K562 (cell line): ENCODE measurements around the gene CNP. TPM values are rescaled to one million over a fixed set of nuclear protein-coding genes. Genes with fewer than 3 reads are reported as not detected.

ENCODE experiments used
- DACH1 ChIP-seq: fragments of 450-650 bp; IDR thresholded peaks from 2 replicates; pipeline ENCODE4 v1.6.1; 2018; ENCODE audit not compliant: partially characterized antibody
- EWSR1 ChIP-seq: fragments of 450-650 bp; IDR thresholded peaks from 2 replicates; pipeline ENCODE4 v1.6.1; 2018; ENCODE audit warnings: borderline replicate concordance, mild to moderate bottlenecking, low read depth, moderate library complexity; ENCODE audit not compliant: partially characterized antibody
- HDAC3 ChIP-seq: fragments of 450-650 bp; IDR thresholded peaks from 2 replicates; pipeline ENCODE4 v1.6.1; 2018; ENCODE audit warnings: borderline replicate concordance, mild to moderate bottlenecking, moderate library complexity; ENCODE audit not compliant: partially characterized antibody
- PTBP1 ChIP-seq: fragments of 200-400 bp; formaldehyde crosslinking; IDR thresholded peaks from 2 replicates; pipeline ENCODE4 v1.6.1; 2017; ENCODE audit warnings: low read depth, low read length
- RBFOX2 ChIP-seq: fragments of 200-400 bp; formaldehyde crosslinking; IDR thresholded peaks from 2 replicates; pipeline ENCODE4 v1.6.1; 2017; ENCODE audit warnings: low read depth, mild to moderate bottlenecking, low read length, moderate library complexity
- SIN3A ChIP-seq, 2 experiments: fragments of 150-350 bp in 1 of 2; IDR thresholded peaks; 2 replicates each; pipeline ENCODE4 v1.6.1; 2011 to 2016; ENCODE audit warnings: borderline replicate concordance in 2 of 2, low read depth in 2 of 2, low read length in 2 of 2, mild to moderate bottlenecking in 2 of 2, moderate library complexity in 2 of 2; ENCODE audit not compliant: control insufficient read depth in 1 of 2
- SRF ChIP-seq, 2 experiments: fragments of 250-450, 450-650 bp in 1 of 2; sonication (Bioruptor Pico) in 1 of 2; sonication (generic) in 1 of 2; formaldehyde crosslinking; IDR thresholded peaks; 2 replicates each; pipeline versions ENCODE4 v1.5.0 to v1.5.1; 2020 to 2022; ENCODE audit warnings: mild to moderate bottlenecking in 1 of 2, missing genetic modification reagents in 1 of 2
- TBP ChIP-seq: optimal IDR thresholded peaks from 2 replicates; pipeline ENCODE3; 2011; ENCODE audit warnings: low read depth, low read length, improper control_type of control experiment
- ZBTB40 ChIP-seq, 2 experiments: fragments of 450-650 bp in 1 of 2; sonication (generic) in 1 of 2; formaldehyde crosslinking in 1 of 2; IDR thresholded peaks; 2 replicates each; pipeline versions ENCODE4 v1.7.1 to v1.9.0; 2016 to 2022; ENCODE audit warnings: inconsistent platforms in 1 of 2, mild to moderate bottlenecking in 1 of 2, missing genetic modification reagents in 1 of 2
- polyA plus RNA-seq, 8 experiments: library from polyadenylated mRNA; depleted of rRNA in 4 of 8; stranded (reverse) in 5 of 8; unstranded in 3 of 8; fragments of >200 nt; fragmentation: Nextera tagmentation in 2 of 8; fragmentation: Illumina TruSeq in 1 of 8; extraction: Ambion mirVana in 2 of 8; extraction: Trizol in 1 of 8; gene quantifications; 2 replicates each; pipeline versions ENCODE4 v1.2.1 to v1.2.3, GENCODE V29; 2011 to 2014; ENCODE audit warnings: inconsistent platforms in 1 of 8, missing spikeins in 1 of 8
- total RNA-seq, 7 experiments: library from RNA; depleted of rRNA in 6 of 7; stranded (reverse); fragments of >200 nt in 6 of 7; fragmentation: Illumina TruSeq in 2 of 7; extraction: Trizol in 2 of 7; gene quantifications; 2 replicates each; pipeline versions ENCODE4 v1.2.1 to v1.2.3, GENCODE V29; 2011 to 2021; ENCODE audit warnings: low replicate concordance in 1 of 7
- TF ChIP-seq, protein P1 (sequence below): fragments of 450-650 bp; IDR thresholded peaks from 2 replicates; pipeline ENCODE4 v1.6.1; 2016; ENCODE audit warnings: antibody characterized with exemption
- TF ChIP-seq, protein P2 (sequence below): fragments of 250-450 bp; sonication (Bioruptor Pico); IDR thresholded peaks from 2 replicates; pipeline ENCODE4 v1.9.0; 2021; ENCODE audit warnings: mild to moderate bottlenecking

Gene CNP
- total and polyA plus RNA-seq, 9 of the 15 experiments (the other 6 are each of a cell fraction or from before 2014, with no cell fraction given): 1.7 to 52.0 (median 29.1) TPM

GRCh38 chr17:41918314-41919164 is 48.1 kb upstream of the CNP start, which contains the start of gene ACLY (continued):
- TF ChIP-seq, protein P1, sequence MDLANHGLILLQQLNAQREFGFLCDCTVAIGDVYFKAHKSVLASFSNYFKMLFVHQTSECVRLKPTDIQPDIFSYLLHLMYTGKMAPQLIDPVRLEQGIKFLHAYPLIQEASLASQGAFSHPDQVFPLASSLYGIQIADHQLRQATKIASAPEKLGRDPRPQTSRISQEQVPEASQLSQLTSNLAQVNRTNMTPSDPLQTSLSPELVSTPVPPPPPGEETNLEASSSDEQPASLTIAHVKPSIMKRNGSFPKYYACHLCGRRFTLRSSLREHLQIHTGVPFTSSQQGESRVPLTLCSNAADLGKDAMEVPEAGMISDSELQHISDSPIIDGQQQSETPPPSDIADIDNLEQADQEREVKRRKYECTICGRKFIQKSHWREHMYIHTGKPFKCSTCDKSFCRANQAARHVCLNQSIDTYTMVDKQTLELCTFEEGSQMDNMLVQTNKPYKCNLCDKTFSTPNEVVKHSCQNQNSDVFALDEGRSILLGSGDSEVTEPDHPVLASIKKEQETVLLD: 0 out of 2 replicates have a peak, but pooled peaks have one; percentile 15
- TF ChIP-seq, protein P2, sequence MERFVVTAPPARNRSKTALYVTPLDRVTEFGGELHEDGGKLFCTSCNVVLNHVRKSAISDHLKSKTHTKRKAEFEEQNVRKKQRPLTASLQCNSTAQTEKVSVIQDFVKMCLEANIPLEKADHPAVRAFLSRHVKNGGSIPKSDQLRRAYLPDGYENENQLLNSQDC (CRISPR knock-in tag): no peak
- TF ChIP-seq TBP (peak; percentile 75), PTBP1 (no peak), EWSR1 (no peak), RBFOX2 (peak; percentile 88), DACH1 (no peak), SRF (CRISPR knock-in tag; IDR thresholded peaks at IDR 0.05) (no peak), ZBTB40 (IDR thresholded peaks at IDR 0.05) (peak; percentile 43; the same call in 1 of the 2 replicates), ZBTB40 (CRISPR knock-in tag; IDR thresholded peaks at IDR 0.05) (no peak), HDAC3 (no peak), SIN3A (IDR thresholded peaks at IDR 0.05; ENCODE audit: borderline replicate concordance in 2 of 2, control insufficient read depth in 1 of 2, low read depth in 2 of 2, low read length in 2 of 2) (peak; percentile 73 to 87; a peak in 2 of 4 replicates)
